ENCODE data around the gene EXOC2.

GRCh38 chr6:692356-692851 is 535 bp downstream of the EXOC2 start:
- TF ChIP-seq POLR2AphosphoS5 (IDR thresholded peaks at IDR 0.05; ENCODE audit: low read depth, low read length) (no peak), POLR2A (IDR thresholded peaks at IDR 0.05; ENCODE audit: low read depth, low read length) (no peak)
